ENCODE measurements around the gene GRHPR.
"Not testable (repeated sequence)": the region's sequence is repeated elsewhere in the genome, so short reads cannot be mapped to it uniquely, and the experiment has no call there.

Gene GRHPR

GRCh38 chr9:37451628-37452027, 29.1 kb downstream of the GRHPR start:
- no peak for DNase-seq

GRCh38 chr9:37452611-37453010, 30.1 kb downstream of the GRHPR start:
- DNase-seq: no peak

- no peak for DNase-seq
These were observed 31.3 kb downstream of the GRHPR start for GRCh38 chr9:37453827-37454226.

GRCh38 chr9:37454238-37454637, 31.7 kb downstream of the GRHPR start:
- no peak for DNase-seq

- DNase-seq: no peak
These were observed 33.6 kb downstream of the GRHPR start for GRCh38 chr9:37455884-37456647.

- DNase-seq: no peak
These were observed 34.3 kb downstream of the GRHPR start for GRCh38 chr9:37456817-37457216.

- no peak for DNase-seq
These were observed 41.5 kb downstream of the GRHPR start for GRCh38 chr9:37464006-37464405.

- peak; percentile 77 for DNase-seq
These were observed 42.1 kb downstream of the GRHPR start for GRCh38 chr9:37464426-37465248.

- DNase-seq: peak; percentile 98
These were observed 42.9 kb downstream of the GRHPR start, which contains the start of gene ZBTB5 for GRCh38 chr9:37465249-37466036. Gene ZBTB5 (minus strand): TSS chr9:37465450. CDS start chr9:37442551, 22,899 bp downstream.

GRCh38 chr9:37466037-37466709, 43.7 kb downstream of the GRHPR start:
- DNase-seq: no peak

GRCh38 chr9:37467530-37467929, 45.0 kb downstream of the GRHPR start:
- DNase-seq: not testable (repeated sequence)

- DNase-seq: no peak
These were observed 46.1 kb downstream of the GRHPR start for GRCh38 chr9:37468620-37469019.

GRCh38 chr9:37471942-37472684, 49.6 kb downstream of the GRHPR start:
- DNase-seq: no peak

- not testable (repeated sequence) for DNase-seq
These were observed 51.5 kb downstream of the GRHPR start for GRCh38 chr9:37473982-37474381.

GRCh38 chr9:37474438-37474837, 51.9 kb downstream of the GRHPR start:
- DNase-seq: no peak

- no peak for DNase-seq
These were observed 54.4 kb downstream of the GRHPR start for GRCh38 chr9:37476930-37477329.

- DNase-seq: not testable (repeated sequence)
These were observed 54.9 kb downstream of the GRHPR start for GRCh38 chr9:37477443-37477842.

- DNase-seq: not testable (repeated sequence)
These were observed 55.6 kb downstream of the GRHPR start for GRCh38 chr9:37477987-37478619.

- DNase-seq: no peak
These were observed 58.3 kb downstream of the GRHPR start for GRCh38 chr9:37480759-37481158.

GRCh38 chr9:37485389-37486255, 63.1 kb downstream of the GRHPR start, which contains the start of gene POLR1E:
Gene POLR1E (plus strand): TSS chr9:37485948. CDS start chr9:37486048, 100 bp downstream.
- peak; percentile 96 for DNase-seq
